NCI-H510A (cell line): ENCODE data around the gene SCGB1C2.
"Not testable (repeated sequence)": the region's sequence is repeated elsewhere in the genome, so short reads cannot be mapped to it uniquely, and the experiment has no call there.

Experiments
- DNase-seq: peaks from one replicate; lab custom pipeline; 2025; lab: John Stamatoyannopoulos, UW

SCGB1C2 gene

DNA sequence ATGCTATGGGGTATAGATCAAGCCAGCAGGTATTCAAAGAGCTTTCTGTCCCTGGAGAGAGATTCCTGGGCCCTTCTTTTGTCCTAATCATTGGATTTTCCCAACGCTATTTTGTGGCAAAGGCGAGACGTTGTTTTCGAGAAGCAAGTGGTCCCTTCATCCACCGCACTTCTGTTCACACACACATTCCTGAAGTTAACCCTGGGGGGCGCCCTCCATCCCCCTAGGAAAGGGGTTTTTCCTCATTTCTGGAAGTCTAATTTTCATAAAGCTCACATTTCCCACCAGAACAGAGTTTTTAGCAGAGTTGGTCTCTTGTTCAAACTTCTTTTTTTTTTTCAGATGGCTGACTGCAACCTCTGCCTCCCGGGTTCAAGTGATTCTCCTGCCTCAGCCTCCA lies 11.9 kb downstream of the SCGB1C2 start:
- DNase-seq, result no peak

DNA sequence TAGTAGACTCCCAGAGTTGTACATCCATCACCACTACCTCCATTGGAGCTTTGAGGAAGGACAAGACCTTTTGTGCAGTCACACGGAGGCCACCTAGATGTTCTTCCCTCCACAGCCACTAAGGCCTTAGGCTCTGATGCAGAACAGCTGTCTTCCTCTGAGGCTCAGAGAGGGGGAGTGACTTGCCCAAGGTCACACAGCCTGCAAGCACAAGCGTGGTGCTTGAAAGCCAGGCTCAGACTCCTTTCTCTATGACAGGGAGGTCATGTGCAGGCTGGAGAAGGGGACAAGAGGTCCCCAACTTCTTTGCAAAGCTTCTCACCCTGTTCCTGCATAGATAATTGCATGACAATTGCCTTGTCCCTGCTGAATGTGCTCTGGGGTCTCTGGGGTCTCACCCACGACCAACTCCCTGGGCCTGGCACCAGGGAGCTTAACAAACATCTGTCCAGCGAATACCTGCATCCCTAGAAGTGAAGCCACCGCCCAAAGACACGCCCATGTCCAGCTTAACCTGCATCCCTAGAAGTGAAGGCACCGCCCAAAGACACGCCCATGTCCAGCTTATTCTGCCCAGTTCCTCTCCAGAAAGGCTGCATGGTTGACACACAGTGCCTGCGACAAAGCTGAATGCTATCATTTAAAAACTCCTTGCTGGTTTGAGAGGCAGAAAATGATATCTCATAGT lies 12.7 kb downstream of the SCGB1C2 start:
- no peak for DNase-seq

DNA sequence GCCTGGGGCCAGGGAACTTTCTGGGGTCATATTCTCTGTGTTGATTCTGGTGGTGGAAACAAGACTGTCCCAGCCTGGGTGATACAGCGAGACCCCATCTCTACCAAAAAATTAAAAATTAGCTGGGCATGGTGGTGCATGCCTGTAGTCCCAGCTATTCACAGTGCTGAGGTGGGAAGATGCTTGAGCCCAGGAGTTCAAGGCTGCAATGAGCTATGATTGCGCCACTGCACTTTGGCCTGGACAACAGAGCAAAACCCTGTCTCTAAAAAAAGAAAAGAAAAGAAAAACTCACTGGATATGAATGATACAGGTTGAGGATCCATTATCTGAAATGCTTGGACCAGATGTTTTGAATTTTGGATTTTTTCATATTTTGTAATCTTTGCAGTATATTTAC lies 13.6 kb downstream of the SCGB1C2 start:
- DNase-seq, result no peak

DNA sequence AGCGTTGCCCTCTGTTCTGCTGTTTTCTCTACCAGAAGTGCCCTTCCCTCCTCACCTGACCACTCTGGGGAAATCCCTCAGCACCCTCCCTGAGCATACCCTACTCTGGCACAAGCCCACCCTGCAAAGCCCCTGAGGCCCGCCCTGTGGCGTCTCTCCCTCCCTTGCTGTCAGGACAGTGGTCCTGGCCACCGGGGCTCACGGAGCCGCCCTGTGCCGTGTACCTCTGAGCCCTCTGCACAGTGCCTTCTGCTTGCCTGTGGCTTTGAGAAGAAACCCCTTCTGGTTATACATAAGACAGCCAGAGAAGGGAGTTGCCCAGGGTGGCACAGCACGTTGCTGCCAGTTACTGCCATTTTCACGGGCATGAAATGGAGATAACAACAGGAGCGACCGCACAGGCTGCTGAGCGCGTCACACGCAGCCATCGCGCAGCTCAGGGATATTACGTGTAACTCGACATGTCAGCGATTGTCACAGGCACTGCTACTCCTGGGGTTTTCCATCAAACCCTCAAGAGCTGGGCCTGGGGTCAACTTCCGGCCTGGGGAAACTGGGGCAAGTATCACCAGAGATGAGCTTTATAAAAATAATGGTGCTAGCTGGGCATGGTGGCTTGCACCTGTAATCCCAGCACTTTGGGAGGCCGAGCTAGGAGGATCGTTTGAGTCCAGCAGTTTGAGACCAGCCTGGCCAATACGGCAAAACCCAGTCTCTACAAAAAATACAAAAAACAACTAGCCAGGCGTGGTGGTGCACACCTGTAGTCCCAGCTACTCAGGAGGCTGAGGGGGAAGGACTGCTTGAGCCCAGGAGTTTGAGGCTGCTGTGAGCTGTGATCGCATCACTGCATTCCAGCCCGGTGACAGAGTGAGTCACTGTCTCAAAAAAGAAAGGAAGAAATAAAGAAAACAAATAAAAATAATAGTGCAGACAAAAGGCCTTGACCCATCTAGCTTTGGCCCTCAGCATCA lies 14.8 kb downstream of the SCGB1C2 start:
- DNase-seq, result no peak

DNA sequence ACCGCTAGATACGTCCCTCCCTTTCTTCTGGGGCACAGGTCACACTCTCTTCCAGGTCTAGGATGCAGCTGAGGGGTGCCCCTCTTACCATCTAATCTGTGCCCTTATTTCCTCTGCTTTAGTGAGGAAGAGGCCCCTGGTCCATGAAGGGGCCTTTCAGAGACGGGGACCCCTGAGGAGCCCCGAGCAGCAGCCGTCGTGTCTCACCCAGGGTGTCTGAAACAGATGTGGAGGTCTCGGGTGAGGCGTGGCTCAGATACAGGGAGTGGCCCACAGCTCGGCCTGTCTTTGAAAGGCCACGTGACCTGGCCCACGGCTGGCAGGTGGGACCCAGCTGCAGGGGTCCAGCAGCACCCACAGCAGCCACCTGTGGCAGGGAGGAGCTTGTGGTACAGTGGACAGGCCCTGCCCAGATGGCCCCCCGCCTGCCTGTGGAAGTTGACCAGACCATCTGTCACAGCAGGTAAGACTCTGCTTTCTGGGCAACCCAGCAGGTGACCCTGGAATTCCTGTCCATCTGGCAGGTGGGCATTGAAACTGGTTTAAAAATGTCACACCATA lies 15.6 kb downstream of the SCGB1C2 start:
- no peak for DNase-seq

DNA sequence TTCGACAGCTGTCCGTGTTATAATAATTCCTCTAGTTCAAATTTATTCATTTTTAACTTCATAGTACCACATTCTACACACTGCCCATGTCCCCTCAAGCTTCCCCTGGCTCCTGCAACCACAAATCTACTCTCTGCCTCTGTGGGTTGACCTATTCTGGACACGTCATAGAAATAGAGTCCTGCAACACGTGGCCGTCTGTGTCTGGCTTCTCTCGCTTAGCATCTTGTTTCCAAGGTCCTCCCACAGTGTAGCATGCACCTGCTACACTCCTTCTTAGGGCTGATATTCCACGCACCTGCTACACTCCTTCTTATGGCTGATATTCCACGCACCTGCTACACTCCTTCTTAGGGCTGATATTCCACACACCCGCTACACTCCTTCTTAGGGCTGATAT lies 16.5 kb downstream of the SCGB1C2 start:
- DNase-seq, result no peak

DNA sequence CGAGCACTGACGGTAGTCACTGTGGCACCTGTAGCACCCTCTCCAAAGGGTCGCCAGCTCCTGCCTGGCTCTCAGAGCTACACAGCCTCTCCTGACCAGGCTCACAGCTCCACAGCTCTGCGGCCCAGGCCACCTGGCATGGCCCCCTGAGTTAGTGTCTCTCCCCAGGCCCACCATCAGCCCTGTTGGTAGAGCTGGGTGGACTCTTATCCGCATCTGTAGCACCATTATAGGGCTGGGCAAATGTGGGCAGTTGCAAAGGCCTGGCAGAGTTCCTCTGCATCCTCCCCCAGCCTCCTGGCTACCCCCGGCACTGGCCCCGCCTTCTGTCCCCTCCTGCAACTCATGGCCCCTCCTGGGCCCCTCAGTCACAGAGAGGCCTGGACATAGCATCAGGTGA lies 18.2 kb downstream of the SCGB1C2 start:
- DNase-seq, result no peak

DNA sequence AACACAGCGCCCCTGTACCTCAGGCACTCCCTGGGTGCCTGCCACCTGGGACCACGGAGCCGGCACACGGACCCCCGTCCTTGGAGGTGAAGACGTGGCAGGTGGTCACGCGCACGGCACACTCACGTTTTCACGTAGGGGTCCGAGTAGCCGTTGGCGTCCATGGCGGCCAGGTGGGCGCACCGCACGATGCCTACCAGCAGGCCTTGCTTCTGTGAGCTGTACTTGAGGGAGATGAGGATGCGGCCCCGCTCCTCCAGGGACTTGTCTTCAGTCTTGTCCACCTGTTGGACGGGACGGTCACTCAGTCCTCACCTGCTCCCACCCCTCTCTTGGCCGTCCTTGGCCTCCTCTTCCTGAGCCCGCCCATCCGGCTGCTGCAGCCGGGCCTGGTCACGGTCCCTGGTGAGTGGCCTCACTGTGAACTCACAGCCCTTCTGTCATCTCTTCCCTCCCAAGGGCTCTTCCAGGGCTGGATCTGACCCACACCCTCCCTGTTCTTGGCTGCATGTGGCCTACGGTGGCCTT lies 18.8 kb downstream of the SCGB1C2 start:
- no peak for DNase-seq

DNA sequence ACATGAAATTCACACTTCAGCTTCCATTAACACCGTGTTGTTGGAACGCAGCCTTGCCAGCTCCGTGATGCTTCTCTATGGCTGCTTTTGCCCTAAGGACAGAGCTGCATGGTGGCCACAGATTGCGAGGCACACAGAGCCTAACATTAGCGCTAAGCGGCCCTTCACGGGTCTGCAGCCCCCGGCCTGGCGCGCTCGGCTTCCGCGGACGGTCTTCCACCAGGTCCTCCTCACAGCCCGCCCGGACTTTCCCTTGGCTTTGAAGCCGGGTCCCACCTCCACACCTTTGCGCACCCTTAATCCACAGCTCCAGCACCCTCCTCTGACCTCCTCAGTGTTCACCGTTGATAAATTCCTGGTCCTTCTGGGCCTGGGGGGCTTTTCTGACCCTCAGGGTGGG lies 19.6 kb downstream of the SCGB1C2 start:
- no peak for DNase-seq

DNA sequence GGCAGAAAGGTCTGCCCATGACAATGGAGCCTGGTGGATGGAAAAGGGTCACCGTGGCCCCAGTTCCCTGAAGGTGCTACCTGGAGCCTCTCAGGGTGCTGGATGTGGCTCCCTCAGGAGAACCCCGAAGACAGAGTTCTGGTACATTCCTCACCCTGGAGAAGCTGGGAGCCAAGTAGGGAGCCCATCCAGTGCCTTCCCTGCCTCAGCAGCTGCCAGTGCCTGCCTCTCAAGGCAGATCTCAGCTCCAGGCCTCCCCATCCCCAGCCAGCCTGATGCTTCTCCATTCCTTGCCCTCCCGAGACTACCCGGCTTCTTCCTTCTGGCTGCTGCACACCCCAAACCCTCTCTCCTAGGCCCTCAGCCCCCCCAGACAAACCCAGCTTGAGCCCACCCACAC lies 20.5 kb downstream of the SCGB1C2 start:
- no peak for DNase-seq

DNA sequence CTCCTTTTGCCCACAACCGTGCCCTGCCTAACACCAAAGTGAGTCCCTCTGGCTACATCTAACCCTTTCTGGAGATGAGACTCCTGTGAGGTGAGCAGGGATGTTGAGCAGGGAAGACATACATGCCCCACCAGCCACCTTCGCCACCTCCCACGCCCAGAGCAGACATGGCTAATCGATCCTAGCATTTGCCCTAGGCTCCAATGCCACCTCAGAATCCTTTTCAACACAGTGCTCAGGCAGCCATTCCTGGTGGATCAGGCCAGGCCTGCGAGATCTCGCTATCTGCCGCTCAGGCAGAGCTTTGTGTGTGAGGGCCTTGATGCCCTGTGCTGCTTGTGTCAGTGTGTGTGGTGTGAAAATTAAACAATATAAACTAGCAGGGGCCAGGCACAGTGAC lies 21.0 kb downstream of the SCGB1C2 start:
- DNase-seq, result no peak

DNA sequence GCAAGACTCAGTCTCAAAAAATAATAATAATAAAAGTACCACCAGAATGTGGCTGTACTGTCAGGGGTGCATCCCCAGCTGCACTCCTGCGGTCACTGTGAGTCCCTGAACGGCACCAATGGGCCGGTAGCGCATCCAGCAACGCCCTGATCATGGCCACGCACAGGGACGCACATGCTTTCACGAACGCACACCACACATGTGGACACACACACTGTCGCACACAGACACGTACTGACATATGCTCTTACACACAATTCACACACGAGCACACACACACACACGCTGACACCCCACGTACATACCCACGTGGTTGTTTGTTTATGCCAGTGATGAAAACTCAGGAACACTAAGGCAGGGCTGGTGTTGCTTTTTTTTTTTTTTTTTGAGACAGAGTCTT lies 22.2 kb downstream of the SCGB1C2 start:
- DNase-seq, result no peak

DNA sequence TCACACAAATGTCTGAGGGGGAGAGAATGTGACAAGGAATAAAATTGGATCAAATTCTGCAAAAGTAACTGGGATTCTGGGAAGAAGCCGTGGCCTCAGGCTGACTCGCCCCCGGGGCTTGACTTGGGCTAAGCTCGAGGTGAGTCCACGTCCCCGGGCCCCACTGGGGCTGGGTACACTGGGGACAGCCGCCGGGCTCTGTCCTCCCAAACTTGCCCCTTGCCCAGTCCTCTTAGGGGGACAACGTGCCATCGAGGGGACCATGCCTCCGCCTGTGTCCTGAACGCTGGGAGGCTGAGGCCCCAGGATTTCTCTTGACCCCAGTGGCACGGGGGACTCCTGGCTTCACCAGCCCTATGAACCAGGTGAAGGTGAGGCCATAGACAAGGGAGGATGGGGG lies 23.0 kb downstream of the SCGB1C2 start:
- DNase-seq, result no peak

DNA sequence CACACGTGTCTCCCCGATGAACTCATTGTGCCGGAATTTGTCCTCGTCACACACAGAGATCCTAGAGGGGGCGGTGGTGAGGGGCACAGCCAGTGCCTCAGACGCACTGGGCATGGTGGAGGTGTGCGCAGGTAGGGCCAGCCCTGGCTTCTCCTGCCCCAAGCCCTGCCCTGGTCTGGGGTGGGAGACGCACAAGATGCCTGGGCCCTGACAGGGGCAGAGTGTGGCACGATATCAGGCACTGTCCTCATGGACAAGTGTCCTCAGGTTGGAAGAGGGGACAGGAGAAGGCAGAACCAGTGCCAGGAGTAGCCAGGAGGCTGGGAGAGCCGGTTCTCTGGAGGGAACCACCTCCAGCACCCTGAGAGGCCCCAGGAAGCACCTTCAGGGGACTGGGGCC lies 24.1 kb downstream of the SCGB1C2 start:
- no peak for DNase-seq

DNA sequence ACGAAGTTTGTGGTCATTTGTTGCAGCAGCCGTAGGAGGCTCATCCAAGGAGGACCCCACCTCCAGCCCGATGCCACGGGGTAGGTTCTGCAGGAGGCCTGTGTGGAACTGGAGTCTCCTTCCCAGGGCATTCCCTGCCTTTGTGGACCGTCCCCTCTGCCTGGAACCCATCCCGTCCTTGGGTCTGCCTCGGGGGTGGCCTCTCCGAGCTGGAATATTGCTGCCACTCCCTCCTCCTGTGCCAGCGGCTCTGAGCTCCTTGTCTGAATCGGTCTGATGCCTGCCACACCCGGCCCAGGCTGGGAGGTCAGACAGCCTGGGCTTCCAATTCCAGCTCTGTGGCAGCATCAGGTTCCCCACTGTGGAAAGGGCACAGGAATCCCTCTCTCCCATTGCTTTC lies 25.3 kb downstream of the SCGB1C2 start:
- no peak for DNase-seq

DNA sequence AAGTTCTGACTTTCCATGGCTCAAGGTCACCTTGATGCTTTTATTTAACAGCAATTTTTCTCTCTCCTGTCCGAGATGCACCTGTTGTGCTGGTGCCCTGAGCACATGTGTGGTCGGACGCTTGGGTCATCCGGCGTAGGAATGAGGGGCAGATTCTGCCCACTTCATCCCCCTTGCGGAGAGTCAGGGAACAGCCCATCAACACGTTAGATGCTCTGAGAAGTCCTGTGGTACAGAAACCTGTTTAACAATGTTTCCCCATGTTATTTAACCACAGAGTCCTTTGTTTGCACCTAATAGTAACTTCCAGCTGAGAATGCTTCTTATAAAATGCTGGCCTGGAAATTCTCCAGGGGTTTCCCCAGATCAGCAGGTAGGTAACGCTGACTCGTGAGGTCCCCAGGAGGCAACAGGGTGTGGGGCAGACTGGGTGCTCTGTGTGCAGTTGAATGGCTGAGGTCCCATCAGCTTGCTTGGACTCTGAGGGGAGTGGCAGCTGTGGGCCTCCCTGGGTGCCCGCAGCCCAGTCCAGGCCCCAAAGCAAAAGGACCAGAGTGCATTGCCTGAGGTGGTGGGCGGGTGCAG lies 26.2 kb downstream of the SCGB1C2 start:
- no peak for DNase-seq

DNA sequence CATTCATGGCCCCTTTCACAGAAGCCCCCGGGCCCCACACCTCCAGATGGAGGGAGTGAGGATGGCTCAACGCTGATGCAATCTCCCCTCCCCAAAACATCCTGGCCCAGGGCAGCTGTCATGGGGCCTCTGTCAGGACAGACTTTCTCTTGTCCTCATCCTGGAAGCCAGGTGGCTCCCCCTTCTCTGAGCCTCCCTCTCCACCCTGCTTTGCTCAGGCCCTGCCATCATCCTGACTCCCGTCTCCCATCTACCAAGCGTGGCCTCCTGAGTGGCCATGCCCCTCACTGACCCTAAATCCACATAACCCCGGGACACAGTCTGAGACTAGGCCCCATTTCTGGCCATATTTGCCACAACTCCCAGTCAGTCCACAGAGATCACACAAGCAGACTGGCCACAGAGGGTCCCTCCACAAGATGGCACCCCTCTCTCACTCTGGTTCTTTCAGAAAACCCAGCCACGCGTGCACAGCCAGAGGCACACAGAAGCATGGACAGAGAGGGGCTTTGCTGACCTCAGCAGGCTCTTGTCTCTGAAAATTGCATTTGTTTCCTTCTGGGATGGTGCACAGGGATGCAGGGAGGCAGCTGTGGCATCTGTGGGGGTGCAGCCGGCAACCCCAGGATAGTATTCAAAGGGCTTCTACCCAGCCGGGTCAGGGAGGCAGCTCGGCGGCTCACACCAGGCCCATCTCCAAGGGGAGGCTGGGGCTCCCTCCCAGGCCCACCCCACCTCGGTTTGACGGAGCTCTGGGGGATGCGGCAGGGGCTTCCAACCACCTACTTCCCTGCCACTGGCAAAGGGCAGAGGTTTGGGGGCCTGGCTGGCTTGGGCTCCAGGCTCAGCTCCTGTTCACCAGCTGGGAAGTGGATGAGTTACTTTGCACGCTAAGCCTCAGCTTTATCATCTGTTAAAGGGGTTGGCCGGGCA lies 27.2 kb downstream of the SCGB1C2 start:
- DNase-seq, result no peak

DNA sequence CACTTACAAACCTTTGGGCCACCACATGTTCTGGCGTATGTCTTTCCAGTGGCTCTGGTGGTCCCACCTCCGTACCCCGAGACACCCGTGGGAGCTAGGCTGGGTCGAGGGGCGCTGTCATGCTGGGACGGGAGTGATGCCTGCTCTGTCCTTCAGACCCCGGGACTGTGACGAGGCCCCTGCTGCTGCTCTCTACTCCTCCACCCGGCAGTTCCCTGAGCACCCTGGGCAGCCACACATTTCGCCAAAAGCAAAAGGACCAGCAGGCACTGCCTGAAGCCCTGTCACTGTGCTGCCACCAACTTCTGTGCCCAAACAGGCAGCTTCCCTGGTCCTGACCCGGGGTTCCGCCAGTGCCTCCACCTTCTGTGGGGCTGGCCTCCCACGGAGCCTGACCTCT lies 28.6 kb downstream of the SCGB1C2 start:
- no peak for DNase-seq

DNA sequence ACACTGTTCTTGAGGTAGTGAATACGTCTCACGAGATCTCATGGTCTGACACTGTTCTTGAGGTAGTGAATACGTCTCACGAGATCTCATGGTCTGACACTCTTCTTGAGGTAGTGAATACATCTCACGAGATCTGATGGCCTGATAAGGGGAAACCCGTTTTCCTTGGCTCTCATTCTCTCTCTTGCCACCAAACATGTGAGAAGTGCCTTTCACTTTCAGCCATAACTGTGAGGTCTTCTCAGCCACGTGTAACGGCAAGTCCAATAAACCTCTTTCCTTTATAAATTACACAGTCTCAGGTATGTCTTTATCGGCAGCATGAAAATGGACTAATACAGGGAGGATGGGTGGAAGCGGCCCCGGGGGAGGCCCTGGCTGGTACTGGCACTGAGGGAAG lies 31.2 kb downstream of the SCGB1C2 start:
- DNase-seq, result not testable (repeated sequence)

DNA sequence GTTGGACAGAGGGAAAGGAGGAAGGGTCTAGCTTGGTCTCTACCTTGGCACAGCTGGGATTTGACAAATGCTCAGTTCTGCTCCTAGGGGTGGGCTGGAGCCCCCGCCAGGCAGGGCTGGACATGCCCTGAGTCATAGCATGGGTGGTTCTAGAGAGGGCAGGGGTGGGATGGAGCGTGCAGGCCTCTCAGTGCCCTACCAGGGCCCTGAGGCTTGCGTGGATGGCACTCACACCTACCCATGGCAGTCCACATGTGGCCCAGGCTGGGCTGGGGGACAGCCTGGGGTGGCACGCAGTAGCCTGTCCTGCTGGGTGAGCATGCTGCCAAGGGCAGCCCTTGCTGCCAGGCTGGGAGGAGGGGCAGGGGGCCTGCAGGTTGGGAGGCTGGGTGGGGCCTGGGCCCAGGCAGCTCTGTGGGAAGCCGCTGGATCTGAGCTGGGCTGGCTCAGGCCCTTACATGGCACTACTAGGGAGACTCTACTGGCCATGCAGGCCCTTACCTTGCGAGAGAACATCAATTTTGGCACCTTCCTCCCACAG lies 32.8 kb downstream of the SCGB1C2 start:
- no peak for DNase-seq

DNA sequence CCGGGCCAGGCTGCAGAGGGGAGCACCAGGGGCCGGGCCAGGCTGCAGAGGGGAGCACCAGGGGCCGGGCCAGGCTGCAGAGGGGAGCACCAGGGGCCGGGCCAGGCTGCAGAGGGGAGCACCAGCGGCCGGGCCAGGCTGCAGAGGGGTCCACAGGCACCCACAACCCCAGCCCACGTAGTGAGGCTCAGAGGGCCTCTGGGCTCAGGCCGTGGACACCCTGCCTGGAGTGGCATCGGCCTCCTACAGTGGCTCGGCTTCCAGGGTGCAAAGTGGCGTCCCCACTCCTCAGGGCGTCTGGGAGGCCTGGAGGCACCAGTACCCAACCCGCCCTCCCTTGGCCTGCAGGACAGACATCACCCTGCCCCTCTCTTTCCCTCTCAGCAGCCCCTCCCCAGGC lies 34.5 kb downstream of the SCGB1C2 start:
- no peak for DNase-seq
